Tibial artery (tissue), 4 donors: ENCODE data around the gene RAB3A.

Source experiments
- DNase-seq, 2 donors: peaks; one replicate each; pipeline ENCODE4 v3.0.0-alpha.2; 2019
- H3K27ac ChIP-seq, 2 donors: fragments of 200-600 bp; sonication (generic) in 1 of 2; 1 replicate in 1 of 2; 2 replicates in 1 of 2; pipeline ENCODE4 v1.5.1; 2018 to 2019; ENCODE audit warnings: mild to moderate bottlenecking in 1 of 2
- H3K27me3 ChIP-seq, 2 donors: fragments of 200-600 bp; sonication (generic) in 1 of 2; one replicate each; pipeline versions ENCODE4 v1.5.1 to v1.6.0; 2016 to 2019
- H3K36me3 ChIP-seq, 3 donors: fragments of 200-600 bp; sonication (generic) in 2 of 3; one replicate each; pipeline ENCODE4 v1.5.1; 2016 to 2019; ENCODE audit warnings: mild to moderate bottlenecking in 2 of 3
- H3K4me1 ChIP-seq, 4 donors: fragments of 200-600 bp; sonication (generic) in 2 of 4; 1 replicate in 3 of 4; 2 replicates in 1 of 4; pipeline ENCODE4 v1.5.1; 2016 to 2019
- H3K4me3 ChIP-seq, 2 donors: fragments of 200-600 bp; sonication (generic) in 1 of 2; 1 replicate in 1 of 2; 2 replicates in 1 of 2; pipeline ENCODE4 v1.5.1; 2018 to 2019; ENCODE audit warnings: mild to moderate bottlenecking in 2 of 2
- H3K9me3 ChIP-seq, 3 donors: fragments of 200-600 bp; sonication (generic) in 1 of 3; one replicate each; pipeline ENCODE4 v1.5.1; 2016 to 2019
- CTCF ChIP-seq, 2 experiments: fragments of 200-600 bp in 1 of 2; fragments of 450-650 bp in 1 of 2; IDR thresholded peaks; one replicate each; pipeline ENCODE4 v1.5.1; 2017 to 2019; ENCODE audit warnings: antibody characterized with exemption in 2 of 2, mild to moderate bottlenecking in 1 of 2, moderate library complexity in 1 of 2
- intact Hi-C: fragments of 100-400 bp; cut with DNase I; formaldehyde crosslinking; loops from one replicate; pipeline ENCODE4 v1.15.0; 2023; ENCODE audit warnings: low total_unique reads

RAB3A gene

DNA sequence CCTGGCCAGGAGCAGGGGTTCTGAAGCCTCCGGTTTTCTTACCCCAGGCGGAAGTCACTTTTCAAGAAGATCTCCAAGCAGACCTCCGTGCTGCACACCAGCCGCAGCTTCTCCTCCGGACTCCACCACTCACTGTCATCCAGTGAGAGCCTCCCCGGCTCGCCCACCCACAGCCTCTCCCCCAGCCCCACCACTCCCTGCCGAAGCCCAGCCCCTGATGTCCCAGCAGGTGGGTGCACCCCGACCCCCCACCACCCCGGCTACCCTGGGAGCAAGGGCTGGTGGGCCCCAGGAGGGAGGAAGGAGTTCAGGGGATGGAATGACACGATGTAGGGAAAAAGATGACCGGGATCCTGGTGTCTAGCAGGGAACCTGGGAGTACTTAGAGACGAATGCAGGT lies 56.4 kb downstream of the RAB3A start:
- H3K4me3 ChIP-seq: no peak overlapping the region
- no peak for TF ChIP-seq CTCF (IDR thresholded peaks at IDR 0.05)
- DNase-seq: no peak
- H3K36me3 ChIP-seq: peaks cover 40 to 72% (median 56%) of the 10 kb centered on the region in 3 donors
- H3K9me3 ChIP-seq: no peaks in the 10 kb centered on the region
- H3K27ac ChIP-seq: no peak overlapping the region
- peaks cover 0 to 11% (median 8%) of the 10 kb centered on the region in 4 donors for H3K4me1 ChIP-seq
- H3K27me3 ChIP-seq: no peaks in the 10 kb centered on the region
- intact Hi-C loops: no loop called here
